ENCODE measurements around the gene ORM1.

Gene ORM1

GRCh38 chr9:114278881-114279570 is 43.9 kb upstream of the ORM1 start:
- in situ Hi-C loops (cut with MboI; ENCODE audit: low sequenced_read_pairs, unreplicated experiment): no loop called here
- DNase-seq (ENCODE audit: low spot score): no peak
- TF ChIP-seq CTCF (IDR thresholded peaks at IDR 0.05; ENCODE audit: borderline replicate concordance, control extremely low read depth, extremely low read depth, insufficient read depth, missing control alignments): no peak

GRCh38 chr9:114279693-114280092 is 43.2 kb upstream of the ORM1 start:
- TF ChIP-seq CTCF (IDR thresholded peaks at IDR 0.05; ENCODE audit: borderline replicate concordance, control extremely low read depth, extremely low read depth, insufficient read depth, missing control alignments): no peak
- DNase-seq (ENCODE audit: low spot score): no peak
- in situ Hi-C loops (cut with MboI; ENCODE audit: low sequenced_read_pairs, unreplicated experiment): loop anchor here (10.0 kb wide), 2 partner anchors 125 to 185 kb away; partner anchors contain the start of genes COL27A1 and KIF12

GRCh38 chr9:114280636-114281472 is 42.0 kb upstream of the ORM1 start:
- DNase-seq (ENCODE audit: low spot score): no peak
- in situ Hi-C loops (cut with MboI; ENCODE audit: low sequenced_read_pairs, unreplicated experiment): loop anchor here (10.0 kb wide), 2 partner anchors 126 to 186 kb away; partner anchors contain the start of genes COL27A1 and KIF12

GRCh38 chr9:114281473-114282103 is 41.3 kb upstream of the ORM1 start:
- in situ Hi-C loops (cut with MboI; ENCODE audit: low sequenced_read_pairs, unreplicated experiment): loop anchor here (10.0 kb wide), 2 partner anchors 127 to 187 kb away; partner anchors contain the start of genes COL27A1 and KIF12
- no peak for DNase-seq (ENCODE audit: low spot score)
- no peak for TF ChIP-seq CTCF (IDR thresholded peaks at IDR 0.05; ENCODE audit: borderline replicate concordance, control extremely low read depth, extremely low read depth, insufficient read depth, missing control alignments)

More at GRCh38 chr9:114280636-114281472, 42.0 kb upstream of the ORM1 start:
- no peak for TF ChIP-seq CTCF (IDR thresholded peaks at IDR 0.05; ENCODE audit: borderline replicate concordance, control extremely low read depth, extremely low read depth, insufficient read depth, missing control alignments)

- DNase-seq (ENCODE audit: low spot score): no peak
- in situ Hi-C loops (cut with MboI; ENCODE audit: low sequenced_read_pairs, unreplicated experiment): loop anchor here (10.0 kb wide), 2 partner anchors 127 to 187 kb away; partner anchors contain the start of genes COL27A1 and KIF12
- TF ChIP-seq CTCF (IDR thresholded peaks at IDR 0.05; ENCODE audit: borderline replicate concordance, control extremely low read depth, extremely low read depth, insufficient read depth, missing control alignments): no peak
These were observed 40.8 kb upstream of the ORM1 start for GRCh38 chr9:114282104-114282485.

- in situ Hi-C loops (cut with MboI; ENCODE audit: low sequenced_read_pairs, unreplicated experiment): loop anchor here (10.0 kb wide), 2 partner anchors 128 to 188 kb away; partner anchors contain the start of genes COL27A1 and KIF12
- no peak for DNase-seq (ENCODE audit: low spot score)
These were observed 40.4 kb upstream of the ORM1 start for GRCh38 chr9:114282507-114282906.

More at GRCh38 chr9:114282507-114282906, 40.4 kb upstream of the ORM1 start:
- TF ChIP-seq CTCF (IDR thresholded peaks at IDR 0.05; ENCODE audit: borderline replicate concordance, control extremely low read depth, extremely low read depth, insufficient read depth, missing control alignments): no peak
